OCI-LY7 (cell line): ENCODE measurements around the gene CPNE5.
A peak's percentile ranks its signal among the peaks of the same experiment; 100 is the strongest.

Experiments
- CTCF ChIP-seq: fragments of 200-600 bp; sonication (generic); conservative IDR thresholded peaks from 2 replicates; pipeline ENCODE4 v1.5.1; 2014; ENCODE audit warnings: mild to moderate bottlenecking, antibody characterized with exemption, low read length, moderate library complexity, mixed read lengths
- EZH2phosphoT487 ChIP-seq: fragments of 200-600 bp; sonication (generic); IDR thresholded peaks from 2 replicates; pipeline ENCODE4 v1.6.1; 2018; ENCODE audit warnings: low read depth, borderline replicate concordance, mild to moderate bottlenecking, mixed run types, antibody characterized with exemption, low read length, moderate library complexity, mixed read lengths

- TF ChIP-seq CTCF (peak; percentile 46; the same call in 1 of the 2 replicates), EZH2phosphoT487 (no peak)
Measured at GRCh38 chr6:36873612-36874442, 34.6 kb upstream of the CPNE5 start.
